Panc1 (cell line): ENCODE data around the gene ZFAND2B.

Experiments
- CTCF ChIP-seq: fragments of 450-650 bp; IDR thresholded peaks from 2 replicates; pipeline ENCODE4 v1.5.1; 2017; ENCODE audit warnings: mild to moderate bottlenecking
- POLR2AphosphoS5 ChIP-seq: IDR thresholded peaks from 2 replicates; pipeline ENCODE4 v1.6.1; 2012; ENCODE audit warnings: mild to moderate bottlenecking, low read depth, low read length, moderate library complexity

- TF ChIP-seq CTCF (no peak), POLR2AphosphoS5 (no peak)
Measured at GRCh38 chr2:219220652-219221402, 14.2 kb downstream of the ZFAND2B start.
